GM18507 (cell line): ENCODE data around the gene FAM111B.
"Not testable (repeated sequence)": the region's sequence is repeated elsewhere in the genome, so short reads cannot be mapped to it uniquely, and the experiment has no call there.

Experiments
- DNase-seq: peaks from one replicate; pipeline ENCODE4 v3.0.0; 2011; ENCODE audit warnings: low read depth; ENCODE audit not compliant: insufficient read length; ENCODE audit errors: extremely low spot score
- FAIRE-seq: peaks from 2 replicates; lab custom pipeline; 2011; peaks lifted over from hg19 to GRCh38; lab: Jason Lieb, UNC

FAM111B gene

GRCh38 chr11:59106363-59107336 lies at the start of gene FAM111B:
FAM111B (plus strand) TSS chr11:59107237; CDS start chr11:59109626, 2,389 bp downstream.
- peak; percentile 67 for DNase-seq

GRCh38 chr11:59058120-59059033 lies 48.7 kb upstream of the FAM111B start:
- peak; percentile 98 for FAIRE-seq
- DNase-seq, result peak; percentile 81

More at GRCh38 chr11:59106363-59107336, at the start of gene FAM111B:
- peak; percentile 84 for FAIRE-seq

GRCh38 chr11:59060096-59060495 lies 46.9 kb upstream of the FAM111B start:
- FAIRE-seq, result peak; percentile 24
- DNase-seq, result not testable (repeated sequence)

GRCh38 chr11:59062602-59063529 lies 44.2 kb upstream of the FAM111B start:
- FAIRE-seq (no peak), DNase-seq (no peak)

- not testable (repeated sequence) for DNase-seq
- FAIRE-seq, result peak; percentile 89
Observed at GRCh38 chr11:59063996-59064727, 42.9 kb upstream of the FAM111B start.

- no peak for DNase-seq
- no peak for FAIRE-seq
Observed at GRCh38 chr11:59069087-59069486, 38.0 kb upstream of the FAM111B start.

GRCh38 chr11:59076876-59077571 lies 30.0 kb upstream of the FAM111B start:
- no peak for DNase-seq
- FAIRE-seq, result peak; percentile 91

- DNase-seq (no peak), FAIRE-seq (no peak)
Observed at GRCh38 chr11:59078435-59078834, 28.6 kb upstream of the FAM111B start.

GRCh38 chr11:59079086-59079485 lies 28.0 kb upstream of the FAM111B start:
- DNase-seq (no peak), FAIRE-seq (no peak)

- DNase-seq, FAIRE-seq: not testable (repeated sequence)
Observed at GRCh38 chr11:59080421-59080820, 26.6 kb upstream of the FAM111B start.

- FAIRE-seq, DNase-seq: not testable (repeated sequence)
Observed at GRCh38 chr11:59081430-59082020, 25.5 kb upstream of the FAM111B start.

- not testable (repeated sequence) for DNase-seq, FAIRE-seq
Observed at GRCh38 chr11:59086007-59086406, 21.0 kb upstream of the FAM111B start, which contains the start of gene GLYATL1B. GLYATL1B (plus strand) TSS chr11:59086307; CDS start chr11:59086307, 0 bp downstream.

GRCh38 chr11:59088162-59088561 lies 18.9 kb upstream of the FAM111B start:
- FAIRE-seq (no peak), DNase-seq (no peak)

GRCh38 chr11:59093576-59093975 lies 13.5 kb upstream of the FAM111B start:
- not testable (repeated sequence) for DNase-seq, FAIRE-seq

GRCh38 chr11:59095225-59095624 lies 11.8 kb upstream of the FAM111B start:
- peak; percentile 88 for FAIRE-seq
- DNase-seq, result not testable (repeated sequence)

GRCh38 chr11:59095972-59096575 lies 11.0 kb upstream of the FAM111B start:
- DNase-seq, FAIRE-seq: not testable (repeated sequence)
